22Rv1 (cell line): Measurements from ENCODE around the gene MREG.

Experiments used
- CTCF ChIP-seq: fragments of 450-650 bp; IDR thresholded peaks from 2 replicates; pipeline ENCODE4 v1.5.1; 2017; ENCODE audit warnings: mild to moderate bottlenecking
- ZFX ChIP-seq: fragments of 450-650 bp; IDR thresholded peaks from 2 replicates; pipeline ENCODE4 v1.6.1; 2017; ENCODE audit warnings: antibody characterized with exemption, borderline replicate concordance

DNA sequence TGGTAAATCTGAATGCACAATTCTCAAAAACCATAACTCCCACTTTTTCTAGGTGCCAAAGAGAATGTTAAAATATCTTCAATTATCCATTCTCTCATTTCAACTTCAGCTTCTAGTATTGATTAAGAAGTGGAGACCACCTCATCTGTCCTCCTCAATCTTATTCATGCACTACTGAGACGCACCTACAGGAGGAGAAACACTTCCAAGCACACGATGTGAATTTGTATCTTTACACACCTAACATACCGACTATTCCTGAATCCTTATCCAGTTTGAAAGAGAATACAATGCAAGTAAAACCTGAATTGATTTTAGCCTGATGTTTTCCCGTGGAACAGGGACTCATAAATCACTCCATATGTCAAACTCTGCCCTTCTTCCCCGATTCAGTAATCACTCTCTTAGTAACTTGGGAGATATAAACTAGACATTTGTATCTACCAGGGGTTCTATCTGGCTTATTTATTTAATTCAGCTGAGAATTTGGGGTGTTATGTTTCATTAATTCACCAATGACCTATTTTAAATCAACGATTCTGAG, 101.0 kb downstream of the MREG start:
- TF ChIP-seq CTCF (no peak), ZFX (no peak)
